ENCODE data around the gene STAMBP. TPM values are rescaled to one million over a fixed set of nuclear protein-coding genes. Genes with fewer than 3 reads are reported as not detected.
"Not testable (repeated sequence)": the region's sequence is repeated elsewhere in the genome, so short reads cannot be mapped to it uniquely, and the experiment has no call there.

Gene STAMBP
- total RNA-seq, 1 experiment from 2014 or later, result 32.2 TPM

DNA sequence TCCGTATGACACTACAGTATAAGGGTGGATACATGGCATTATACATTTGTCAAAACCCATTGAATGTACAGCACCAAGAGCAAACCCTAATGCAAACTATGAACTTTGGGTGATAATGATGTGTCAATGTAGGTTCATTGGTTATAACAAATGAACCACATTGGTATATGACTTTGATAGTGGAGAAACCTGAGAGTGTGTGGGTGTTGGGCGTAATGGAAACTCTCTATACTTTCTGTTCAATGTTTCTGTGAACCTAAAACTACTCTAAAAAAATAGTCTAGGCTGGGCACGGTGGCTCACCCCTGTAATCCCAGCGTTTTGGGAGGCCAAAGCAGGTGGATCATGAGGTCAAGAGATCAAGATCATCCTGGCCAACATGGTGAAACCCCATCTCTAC lies 57.6 kb downstream of the STAMBP start:
- no peak overlapping the region for H3K9ac ChIP-seq (ENCODE audit: low read length)
- no peaks in the 10 kb centered on the region for H3K9me3 ChIP-seq (ENCODE audit: low read length)
- no peaks in the 10 kb centered on the region for H3F3A ChIP-seq (ENCODE audit: low read length, unreplicated experiment)
- H3K36me3 ChIP-seq (ENCODE audit: low read depth, low read length), result no peaks in the 10 kb centered on the region
- ChIA-PET POLR2A (ENCODE audit: unreplicated experiment) (no interaction called here), CTCF (no interaction called here)
- no peak for DNase-seq
- H3K4me3 ChIP-seq (ENCODE audit: low read length), result no peak overlapping the region
- no peak for ATAC-seq
- intact Hi-C loops (cut with micrococcal nuclease), result no loop called here
- H3K9me2 ChIP-seq (replicated peaks; ENCODE audit: low read length), result no peaks in the 10 kb centered on the region
- no peak overlapping the region for H2AFZ ChIP-seq (ENCODE audit: low read length)
- H3K4me2 ChIP-seq (ENCODE audit: low read length), result no peak overlapping the region
- H3K79me2 ChIP-seq (ENCODE audit: low read length), result no peaks in the 10 kb centered on the region
- BruUV-seq (replicated peaks), result no TSS peak
- H4K20me1 ChIP-seq (ENCODE audit: low read length), result no peaks in the 10 kb centered on the region
- no peaks in the 10 kb centered on the region for H3K27me3 ChIP-seq (ENCODE audit: low read length)
- H3K27ac ChIP-seq (ENCODE audit: low read length), result no peak overlapping the region
- H3K4me1 ChIP-seq (ENCODE audit: insufficient read depth, low read length), result peaks cover 5% of the 10 kb centered on the region
- no peak for TF ChIP-seq EZH2 (IDR thresholded peaks at IDR 0.05; ENCODE audit: low read length, unreplicated experiment)
- TF ChIP-seq EZH2phosphoT487 (IDR thresholded peaks at IDR 0.05; ENCODE audit: borderline replicate concordance, low read length), result no peak
- TF ChIP-seq, protein P1, sequence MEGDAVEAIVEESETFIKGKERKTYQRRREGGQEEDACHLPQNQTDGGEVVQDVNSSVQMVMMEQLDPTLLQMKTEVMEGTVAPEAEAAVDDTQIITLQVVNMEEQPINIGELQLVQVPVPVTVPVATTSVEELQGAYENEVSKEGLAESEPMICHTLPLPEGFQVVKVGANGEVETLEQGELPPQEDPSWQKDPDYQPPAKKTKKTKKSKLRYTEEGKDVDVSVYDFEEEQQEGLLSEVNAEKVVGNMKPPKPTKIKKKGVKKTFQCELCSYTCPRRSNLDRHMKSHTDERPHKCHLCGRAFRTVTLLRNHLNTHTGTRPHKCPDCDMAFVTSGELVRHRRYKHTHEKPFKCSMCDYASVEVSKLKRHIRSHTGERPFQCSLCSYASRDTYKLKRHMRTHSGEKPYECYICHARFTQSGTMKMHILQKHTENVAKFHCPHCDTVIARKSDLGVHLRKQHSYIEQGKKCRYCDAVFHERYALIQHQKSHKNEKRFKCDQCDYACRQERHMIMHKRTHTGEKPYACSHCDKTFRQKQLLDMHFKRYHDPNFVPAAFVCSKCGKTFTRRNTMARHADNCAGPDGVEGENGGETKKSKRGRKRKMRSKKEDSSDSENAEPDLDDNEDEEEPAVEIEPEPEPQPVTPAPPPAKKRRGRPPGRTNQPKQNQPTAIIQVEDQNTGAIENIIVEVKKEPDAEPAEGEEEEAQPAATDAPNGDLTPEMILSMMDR (conservative IDR thresholded peaks at IDR 0.05; ENCODE audit: low read depth, low read length), result no peak

DNA sequence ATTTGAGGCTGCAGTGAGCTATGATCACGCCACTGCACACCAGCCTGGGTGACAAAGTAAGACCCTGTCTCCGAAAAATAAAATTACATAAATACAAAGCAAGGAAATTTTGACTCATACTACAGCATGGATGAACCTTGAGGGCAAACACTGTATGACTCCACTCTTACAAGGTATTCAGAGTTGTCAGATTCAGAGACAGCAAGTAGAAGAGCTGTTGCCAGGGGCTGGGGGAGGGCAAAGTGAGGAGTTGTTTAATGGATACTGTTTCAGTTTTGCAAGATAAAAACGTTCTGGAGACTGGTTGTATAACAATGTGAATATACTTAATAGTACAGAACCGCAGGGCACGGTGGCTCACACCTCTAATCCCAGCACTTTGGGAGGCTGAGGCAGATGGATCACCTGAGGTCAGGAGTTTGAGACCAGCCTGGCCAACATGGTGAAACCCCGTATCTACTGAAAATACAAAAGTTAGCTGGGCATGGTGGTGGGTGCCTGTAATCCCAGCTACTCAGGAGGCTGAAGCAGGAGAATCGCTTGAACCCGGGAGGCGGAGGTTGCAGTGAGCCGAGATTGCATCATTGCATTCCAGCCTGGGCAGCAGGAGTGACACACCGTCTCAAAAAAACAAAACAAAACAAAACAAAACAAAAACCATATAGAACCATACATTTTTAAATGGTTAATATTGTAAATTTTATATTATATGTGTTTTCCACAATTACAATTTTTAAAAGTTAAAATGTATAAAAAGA lies 59.0 kb downstream of the STAMBP start:
- intact Hi-C loops (cut with micrococcal nuclease); POLR2A ChIA-PET (ENCODE audit: unreplicated experiment); H3K27me3 ChIP-seq (ENCODE audit: low read length); H3K9ac ChIP-seq (ENCODE audit: low read length); H3K4me3 ChIP-seq (ENCODE audit: low read length); H4K20me1 ChIP-seq (ENCODE audit: low read length); CTCF ChIA-PET; ATAC-seq; H3K9me2 ChIP-seq (replicated peaks; ENCODE audit: low read length); H3K4me1 ChIP-seq (ENCODE audit: insufficient read depth, low read length); H3K4me2 ChIP-seq (ENCODE audit: low read length); H3K79me2 ChIP-seq (ENCODE audit: low read length); H3K36me3 ChIP-seq (ENCODE audit: low read depth, low read length); H2AFZ ChIP-seq (ENCODE audit: low read length); BruUV-seq (replicated peaks); H3K27ac ChIP-seq (ENCODE audit: low read length); H3F3A ChIP-seq (ENCODE audit: low read length, unreplicated experiment); H3K9me3 ChIP-seq (ENCODE audit: low read length): not testable (repeated sequence)
- DNase-seq, result peak; percentile 44

DNA sequence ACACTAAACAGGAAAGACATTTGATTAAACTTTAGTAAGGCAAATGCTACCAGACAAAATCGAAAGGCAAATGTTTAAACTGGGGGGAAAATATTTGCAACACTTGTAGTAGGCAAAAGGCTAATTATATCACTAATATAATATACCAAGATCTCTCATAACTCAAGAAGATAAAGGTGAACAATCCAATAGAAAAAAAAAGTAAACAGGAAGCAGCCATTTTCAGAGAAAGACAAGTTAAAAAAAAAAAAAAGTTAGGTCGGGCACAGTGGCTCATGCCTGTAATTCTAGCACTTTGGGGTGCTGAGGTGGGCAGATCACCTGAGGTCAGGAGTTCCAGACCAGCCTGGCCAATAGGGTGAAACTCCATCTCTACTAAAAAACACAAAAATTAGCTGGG lies 59.6 kb downstream of the STAMBP start:
- Histone ChIP-seq H3K4me2 (ENCODE audit: low read length) (no peak overlapping the region), H3K27ac (ENCODE audit: low read length) (no peak overlapping the region)
- intact Hi-C loops (cut with micrococcal nuclease), result no loop called here

More for the DNA sequence above, 59.6 kb downstream of the STAMBP start:
- H3F3A ChIP-seq (ENCODE audit: low read length, unreplicated experiment), result no peaks in the 10 kb centered on the region
- peaks cover 5% of the 10 kb centered on the region for H3K4me1 ChIP-seq (ENCODE audit: insufficient read depth, low read length)
- DNase-seq (no peak), ATAC-seq (no peak)
- no peaks in the 10 kb centered on the region for H3K36me3 ChIP-seq (ENCODE audit: low read depth, low read length)
- no peaks in the 10 kb centered on the region for H4K20me1 ChIP-seq (ENCODE audit: low read length)
- no peak overlapping the region for H2AFZ ChIP-seq (ENCODE audit: low read length)
- H3K79me2 ChIP-seq (ENCODE audit: low read length), result no peaks in the 10 kb centered on the region
- H3K9ac ChIP-seq (ENCODE audit: low read length), result no peak overlapping the region
- no TSS peak for BruUV-seq (replicated peaks)
- H3K27me3 ChIP-seq (ENCODE audit: low read length), result no peaks in the 10 kb centered on the region
- ChIA-PET POLR2A (ENCODE audit: unreplicated experiment) (no interaction called here), CTCF (no interaction called here)
- H3K9me2 ChIP-seq (replicated peaks; ENCODE audit: low read length), result no peaks in the 10 kb centered on the region
- no peak for TF ChIP-seq EZH2phosphoT487 (IDR thresholded peaks at IDR 0.05; ENCODE audit: borderline replicate concordance, low read length)
- TF ChIP-seq, protein P1 (conservative IDR thresholded peaks at IDR 0.05; ENCODE audit: low read depth, low read length), result no peak
- no peak for TF ChIP-seq EZH2 (IDR thresholded peaks at IDR 0.05; ENCODE audit: low read length, unreplicated experiment)
- H3K4me3 ChIP-seq (ENCODE audit: low read length), result no peak overlapping the region
- no peaks in the 10 kb centered on the region for H3K9me3 ChIP-seq (ENCODE audit: low read length)

Data from PC-3 (cell line).